ENCODE measurements around the gene JARID2.

DNA sequence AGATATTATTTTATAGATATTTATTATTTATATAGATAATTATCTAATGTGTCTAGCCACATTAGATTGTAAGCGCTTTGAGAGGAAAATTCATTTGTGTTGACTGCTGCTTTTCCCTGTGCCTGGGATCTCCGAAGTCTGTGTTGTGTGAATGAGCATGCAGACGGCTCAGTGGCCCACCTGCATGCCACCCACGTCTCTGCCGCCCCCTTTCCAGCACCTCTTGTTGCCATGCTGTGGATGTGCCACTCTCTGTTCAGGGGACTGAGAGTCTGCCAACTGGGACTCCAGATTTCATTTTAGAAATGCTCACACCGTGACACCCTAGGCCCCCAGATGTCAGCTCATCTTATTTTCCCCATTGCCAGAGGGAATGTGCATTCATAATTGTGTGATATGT is 139.7 kb downstream of the JARID2 start:
- TF ChIP-seq, protein P1, sequence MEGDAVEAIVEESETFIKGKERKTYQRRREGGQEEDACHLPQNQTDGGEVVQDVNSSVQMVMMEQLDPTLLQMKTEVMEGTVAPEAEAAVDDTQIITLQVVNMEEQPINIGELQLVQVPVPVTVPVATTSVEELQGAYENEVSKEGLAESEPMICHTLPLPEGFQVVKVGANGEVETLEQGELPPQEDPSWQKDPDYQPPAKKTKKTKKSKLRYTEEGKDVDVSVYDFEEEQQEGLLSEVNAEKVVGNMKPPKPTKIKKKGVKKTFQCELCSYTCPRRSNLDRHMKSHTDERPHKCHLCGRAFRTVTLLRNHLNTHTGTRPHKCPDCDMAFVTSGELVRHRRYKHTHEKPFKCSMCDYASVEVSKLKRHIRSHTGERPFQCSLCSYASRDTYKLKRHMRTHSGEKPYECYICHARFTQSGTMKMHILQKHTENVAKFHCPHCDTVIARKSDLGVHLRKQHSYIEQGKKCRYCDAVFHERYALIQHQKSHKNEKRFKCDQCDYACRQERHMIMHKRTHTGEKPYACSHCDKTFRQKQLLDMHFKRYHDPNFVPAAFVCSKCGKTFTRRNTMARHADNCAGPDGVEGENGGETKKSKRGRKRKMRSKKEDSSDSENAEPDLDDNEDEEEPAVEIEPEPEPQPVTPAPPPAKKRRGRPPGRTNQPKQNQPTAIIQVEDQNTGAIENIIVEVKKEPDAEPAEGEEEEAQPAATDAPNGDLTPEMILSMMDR (conservative IDR thresholded peaks at IDR 0.05; ENCODE audit: low read length) = no peak
- no peak for TF ChIP-seq EZH2phosphoT487 (IDR thresholded peaks at IDR 0.05; ENCODE audit: borderline replicate concordance, low read depth, low read length)
